Upper lobe of right lung (tissue), 1 donor: ENCODE results near the gene NPAS3. TPM values are rescaled to one million over a fixed set of nuclear protein-coding genes. Genes with fewer than 3 reads are reported as not detected.

Experiments
- ATAC-seq: fragments of 200-7000 bp; cut with Tn5 transposase; one replicate; pipeline ENCODE4 v1.9.1; 2020; ENCODE audit warnings: mild to moderate bottlenecking, moderate library complexity
- DNase-seq: peaks from one replicate; pipeline ENCODE4 v3.0.0-alpha.2; 2020
- H3K27ac ChIP-seq: fragments of 200-600 bp; one replicate; pipeline ENCODE4 v1.8.0; 2022
- H3K27me3 ChIP-seq: fragments of 200-600 bp; one replicate; pipeline ENCODE4 v1.8.0; 2022; ENCODE audit warnings: mild to moderate bottlenecking
- H3K36me3 ChIP-seq: fragments of 200-600 bp; one replicate; pipeline ENCODE4 v1.8.0; 2022
- H3K4me1 ChIP-seq: fragments of 200-600 bp; one replicate; pipeline ENCODE4 v1.8.0; 2022
- H3K4me3 ChIP-seq: fragments of 200-600 bp; one replicate; pipeline ENCODE4 v1.8.0; 2022; ENCODE audit warnings: mild to moderate bottlenecking
- H3K9me3 ChIP-seq: fragments of 200-600 bp; one replicate; pipeline ENCODE4 v1.8.0; 2022
- CTCF ChIP-seq: fragments of 200-600 bp; IDR thresholded peaks from one replicate; pipeline ENCODE4 v1.8.0; 2022; ENCODE audit warnings: antibody characterized with exemption
- intact Hi-C: fragments of 100-400 bp; cut with DNase I; formaldehyde crosslinking; loops from one replicate; pipeline ENCODE4 v1.11.0; 2022
- total RNA-seq: library from RNA; stranded (reverse); fragmentation: NEBNext Ultra II Directional; extraction: Animal tissue kit (Norgen Biotek cat#: 25700); gene quantifications from one replicate; pipeline ENCODE4 v1.2.1, GENCODE V29; 2021
- donor health status: DM: no; HTN: yes; CAD: no; lungs with severe emphysema.

NPAS3 gene
- total RNA-seq, 1 donor from 2014 or later = 1.2 TPM

GRCh38 chr14:33063521-33063920, 124.8 kb downstream of the NPAS3 start:
- H3K27me3 ChIP-seq = no peaks in the 10 kb centered on the region
- no peak overlapping the region for H3K27ac ChIP-seq
- H3K4me3 ChIP-seq = no peak overlapping the region
- H3K9me3 ChIP-seq = no peaks in the 10 kb centered on the region
- no peaks in the 10 kb centered on the region for H3K4me1 ChIP-seq
- no peak for DNase-seq
- no peak for TF ChIP-seq CTCF
- H3K36me3 ChIP-seq = no peaks in the 10 kb centered on the region
- intact Hi-C loops = no loop called here
- ATAC-seq = no peak

GRCh38 chr14:33065634-33066033, 127.0 kb downstream of the NPAS3 start:
- ATAC-seq (no peak), DNase-seq (no peak)
- Histone ChIP-seq H3K27me3 (no peaks in the 10 kb centered on the region), H3K36me3 (no peaks in the 10 kb centered on the region), H3K4me3 (no peak overlapping the region), H3K9me3 (no peaks in the 10 kb centered on the region), H3K4me1 (no peaks in the 10 kb centered on the region), H3K27ac (no peak overlapping the region)
- intact Hi-C loops = no loop called here
- TF ChIP-seq CTCF = no peak

GRCh38 chr14:33068040-33068439, 129.4 kb downstream of the NPAS3 start:
- H3K27me3 ChIP-seq = no peaks in the 10 kb centered on the region
- H3K4me1 ChIP-seq = no peaks in the 10 kb centered on the region
- H3K27ac ChIP-seq = no peak overlapping the region
- no peak for ATAC-seq
- DNase-seq = no peak
- no peak for TF ChIP-seq CTCF
- intact Hi-C loops = no loop called here
- H3K36me3 ChIP-seq = no peaks in the 10 kb centered on the region
- H3K4me3 ChIP-seq = no peak overlapping the region
- H3K9me3 ChIP-seq = no peaks in the 10 kb centered on the region

GRCh38 chr14:33068626-33069025, 129.9 kb downstream of the NPAS3 start:
- no peak overlapping the region for H3K27ac ChIP-seq

GRCh38 chr14:33070475-33070874, 131.8 kb downstream of the NPAS3 start:
- Histone ChIP-seq H3K9me3 (no peaks in the 10 kb centered on the region), H3K4me1 (no peaks in the 10 kb centered on the region), H3K27me3 (no peaks in the 10 kb centered on the region), H3K36me3 (no peaks in the 10 kb centered on the region), H3K27ac (no peak overlapping the region), H3K4me3 (no peak overlapping the region)
- ATAC-seq (no peak), DNase-seq (no peak)
- intact Hi-C loops = no loop called here
- TF ChIP-seq CTCF = no peak

More at GRCh38 chr14:33068626-33069025, 129.9 kb downstream of the NPAS3 start:
- Histone ChIP-seq H3K9me3 (no peaks in the 10 kb centered on the region), H3K4me3 (no peak overlapping the region), H3K27me3 (no peaks in the 10 kb centered on the region), H3K4me1 (no peaks in the 10 kb centered on the region), H3K36me3 (no peaks in the 10 kb centered on the region)
- no peak for ATAC-seq
- TF ChIP-seq CTCF = no peak
- no peak for DNase-seq
- intact Hi-C loops = no loop called here

GRCh38 chr14:33073023-33073422, 134.3 kb downstream of the NPAS3 start:
- no peak for DNase-seq
- no peaks in the 10 kb centered on the region for H3K9me3 ChIP-seq
- no peak for ATAC-seq
- H3K36me3 ChIP-seq = no peaks in the 10 kb centered on the region
- no peak overlapping the region for H3K27ac ChIP-seq
- no peaks in the 10 kb centered on the region for H3K27me3 ChIP-seq
- no peak overlapping the region for H3K4me3 ChIP-seq
- H3K4me1 ChIP-seq = no peaks in the 10 kb centered on the region
- TF ChIP-seq CTCF = no peak
- intact Hi-C loops = no loop called here
